ENCODE results near the gene AK4.

Gene AK4

DNA sequence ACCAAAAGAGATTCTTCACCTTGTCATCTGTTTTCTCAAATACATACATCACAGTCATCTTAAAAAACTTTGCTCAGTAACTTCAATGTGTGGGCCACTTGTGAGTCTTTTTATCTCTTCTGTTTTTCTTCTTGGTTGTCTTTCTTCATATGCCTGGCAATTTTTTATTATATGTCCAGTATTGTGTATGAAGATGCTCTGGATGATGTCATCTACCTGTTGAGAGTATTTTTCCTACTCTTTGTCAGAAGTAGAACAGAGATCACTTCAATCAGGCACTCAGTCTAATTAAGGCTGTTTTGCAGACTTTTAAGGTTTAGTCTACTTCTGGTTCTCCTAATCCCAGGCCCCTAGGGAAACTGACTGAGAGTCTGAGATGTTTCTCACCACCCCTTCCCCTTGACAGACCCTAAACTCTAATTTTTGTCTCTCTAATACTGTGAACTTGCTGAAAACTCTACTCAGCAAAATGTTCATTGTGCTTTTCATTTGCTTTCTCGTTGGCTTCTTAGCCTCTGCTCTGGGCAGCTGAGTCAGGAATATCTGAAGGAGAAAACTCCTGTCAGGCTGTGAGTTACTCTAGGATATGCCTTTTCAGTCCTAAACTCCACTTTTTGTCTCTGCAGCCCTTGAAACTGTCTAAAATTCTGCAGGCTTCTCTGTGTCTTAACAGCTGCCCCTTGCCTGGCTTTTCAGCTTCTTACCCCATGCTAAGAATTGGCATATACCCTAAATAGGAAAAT, 128.4 kb downstream of the AK4 start:
- Histone ChIP-seq H3K36me3 (ENCODE audit: insufficient read depth) (no peaks in the 10 kb centered on the region), H3K4me3 (IDR thresholded peaks at IDR 0.05; ENCODE audit: insufficient read depth, low read depth, low read length) (no peak overlapping the region), H3K4me1 (ENCODE audit: low read depth, poor library complexity, severe bottlenecking) (no peaks in the 10 kb centered on the region), H2AFZ (ENCODE audit: low read depth) (no peak overlapping the region), H3K27ac (no peak overlapping the region), H3K79me2 (ENCODE audit: insufficient read depth, low read depth) (no peaks in the 10 kb centered on the region), H3K4me2 (no peak overlapping the region), H3K9ac (no peak overlapping the region), H3K27me3 (ENCODE audit: insufficient read depth, low read depth) (no peaks in the 10 kb centered on the region), H4K20me1 (ENCODE audit: insufficient read depth) (no peaks in the 10 kb centered on the region)
- TF ChIP-seq, protein P1, sequence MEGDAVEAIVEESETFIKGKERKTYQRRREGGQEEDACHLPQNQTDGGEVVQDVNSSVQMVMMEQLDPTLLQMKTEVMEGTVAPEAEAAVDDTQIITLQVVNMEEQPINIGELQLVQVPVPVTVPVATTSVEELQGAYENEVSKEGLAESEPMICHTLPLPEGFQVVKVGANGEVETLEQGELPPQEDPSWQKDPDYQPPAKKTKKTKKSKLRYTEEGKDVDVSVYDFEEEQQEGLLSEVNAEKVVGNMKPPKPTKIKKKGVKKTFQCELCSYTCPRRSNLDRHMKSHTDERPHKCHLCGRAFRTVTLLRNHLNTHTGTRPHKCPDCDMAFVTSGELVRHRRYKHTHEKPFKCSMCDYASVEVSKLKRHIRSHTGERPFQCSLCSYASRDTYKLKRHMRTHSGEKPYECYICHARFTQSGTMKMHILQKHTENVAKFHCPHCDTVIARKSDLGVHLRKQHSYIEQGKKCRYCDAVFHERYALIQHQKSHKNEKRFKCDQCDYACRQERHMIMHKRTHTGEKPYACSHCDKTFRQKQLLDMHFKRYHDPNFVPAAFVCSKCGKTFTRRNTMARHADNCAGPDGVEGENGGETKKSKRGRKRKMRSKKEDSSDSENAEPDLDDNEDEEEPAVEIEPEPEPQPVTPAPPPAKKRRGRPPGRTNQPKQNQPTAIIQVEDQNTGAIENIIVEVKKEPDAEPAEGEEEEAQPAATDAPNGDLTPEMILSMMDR (conservative IDR thresholded peaks at IDR 0.05; ENCODE audit: low read depth, low read length), result no peak

DNA sequence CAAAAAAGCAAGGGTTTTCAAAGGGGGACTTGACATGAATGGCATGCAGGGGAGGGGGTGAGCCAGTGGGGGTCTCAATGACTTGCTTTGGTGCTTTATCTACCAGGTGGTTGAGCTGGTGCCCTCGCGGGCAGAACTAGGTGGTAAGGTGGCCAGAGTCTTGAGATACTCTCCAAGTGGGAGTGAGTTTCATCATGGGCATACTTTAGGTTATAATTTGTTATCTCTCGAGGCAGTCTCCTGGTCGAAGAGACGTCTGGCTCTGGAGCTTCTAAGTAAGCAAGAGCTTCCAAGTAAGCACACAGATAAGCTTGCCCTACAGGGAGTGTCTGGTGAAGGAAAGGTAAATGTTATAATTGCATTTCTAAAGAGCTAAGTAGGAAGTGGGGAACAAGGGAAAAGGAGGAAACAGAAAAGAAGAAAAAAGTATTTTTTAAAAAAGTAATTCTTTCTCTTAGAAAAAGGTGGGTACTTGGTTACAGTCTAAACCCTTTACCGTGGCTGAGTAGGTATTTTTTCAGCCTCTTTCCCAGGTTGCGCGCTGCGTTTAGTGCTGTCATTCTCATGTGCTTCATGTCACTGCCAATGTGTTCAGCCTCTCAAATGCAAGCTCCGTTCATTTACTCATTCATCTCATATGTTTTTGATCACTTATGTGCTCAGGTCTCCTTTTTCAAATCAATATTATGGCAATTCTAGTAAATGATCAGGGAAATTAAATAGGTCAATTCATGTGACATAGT, 129.8 kb downstream of the AK4 start:
- no peaks in the 10 kb centered on the region for H3K27me3 ChIP-seq (ENCODE audit: insufficient read depth, low read depth)
- no peak overlapping the region for H3K4me3 ChIP-seq (IDR thresholded peaks at IDR 0.05; ENCODE audit: insufficient read depth, low read depth, low read length)
- H4K20me1 ChIP-seq (ENCODE audit: insufficient read depth), result no peaks in the 10 kb centered on the region
- H3K4me1 ChIP-seq (ENCODE audit: low read depth, poor library complexity, severe bottlenecking), result no peaks in the 10 kb centered on the region
- no peaks in the 10 kb centered on the region for H3K79me2 ChIP-seq (ENCODE audit: insufficient read depth, low read depth)
- H3K9ac ChIP-seq, result no peak overlapping the region
- no peak overlapping the region for H3K4me2 ChIP-seq
- TF ChIP-seq, protein P1 (conservative IDR thresholded peaks at IDR 0.05; ENCODE audit: low read depth, low read length), result no peak
- no peaks in the 10 kb centered on the region for H3K36me3 ChIP-seq (ENCODE audit: insufficient read depth)
- no peak overlapping the region for H2AFZ ChIP-seq (ENCODE audit: low read depth)
- H3K27ac ChIP-seq, result no peak overlapping the region

DNA sequence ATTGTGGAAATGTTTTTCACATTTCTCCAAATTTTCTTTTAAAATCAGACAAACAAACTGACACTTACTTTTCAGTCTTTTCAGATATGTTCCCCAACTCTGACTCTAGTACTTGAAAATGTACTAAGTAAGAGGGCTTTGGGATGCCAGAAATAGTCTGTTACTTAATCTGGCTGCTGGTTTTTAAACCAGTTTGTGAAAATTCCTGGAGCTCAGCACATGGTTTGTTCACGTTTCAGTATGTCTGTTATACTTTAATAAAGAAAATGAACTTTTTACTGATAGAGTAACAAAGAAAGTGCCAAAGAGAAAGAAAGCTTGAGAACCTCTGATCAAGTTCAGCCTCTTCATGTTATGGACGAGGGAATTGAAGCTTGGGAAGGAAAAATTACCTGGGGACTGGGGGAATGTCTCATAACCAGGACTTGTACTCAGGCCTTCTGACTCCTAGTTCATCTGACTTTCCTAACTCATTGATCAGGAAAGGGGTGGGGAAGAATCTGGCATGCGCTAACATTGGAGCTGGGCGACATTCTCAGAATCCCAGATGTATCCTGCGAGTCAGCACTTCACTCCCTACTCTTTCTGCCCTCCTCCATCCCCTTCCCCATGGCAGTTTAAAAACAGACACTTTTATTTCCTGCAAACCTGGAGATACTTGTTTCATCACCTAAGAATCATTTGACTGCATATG, 130.5 kb downstream of the AK4 start:
- Histone ChIP-seq H3K4me2 (no peak overlapping the region), H2AFZ (ENCODE audit: low read depth) (no peak overlapping the region), H4K20me1 (ENCODE audit: insufficient read depth) (no peaks in the 10 kb centered on the region), H3K4me1 (ENCODE audit: low read depth, poor library complexity, severe bottlenecking) (no peaks in the 10 kb centered on the region), H3K27me3 (ENCODE audit: insufficient read depth, low read depth) (no peaks in the 10 kb centered on the region), H3K36me3 (ENCODE audit: insufficient read depth) (no peaks in the 10 kb centered on the region), H3K9ac (no peak overlapping the region), H3K27ac (no peak overlapping the region), H3K79me2 (ENCODE audit: insufficient read depth, low read depth) (no peaks in the 10 kb centered on the region), H3K4me3 (IDR thresholded peaks at IDR 0.05; ENCODE audit: insufficient read depth, low read depth, low read length) (no peak overlapping the region)
- TF ChIP-seq, protein P1 (conservative IDR thresholded peaks at IDR 0.05; ENCODE audit: low read depth, low read length), result no peak

DNA sequence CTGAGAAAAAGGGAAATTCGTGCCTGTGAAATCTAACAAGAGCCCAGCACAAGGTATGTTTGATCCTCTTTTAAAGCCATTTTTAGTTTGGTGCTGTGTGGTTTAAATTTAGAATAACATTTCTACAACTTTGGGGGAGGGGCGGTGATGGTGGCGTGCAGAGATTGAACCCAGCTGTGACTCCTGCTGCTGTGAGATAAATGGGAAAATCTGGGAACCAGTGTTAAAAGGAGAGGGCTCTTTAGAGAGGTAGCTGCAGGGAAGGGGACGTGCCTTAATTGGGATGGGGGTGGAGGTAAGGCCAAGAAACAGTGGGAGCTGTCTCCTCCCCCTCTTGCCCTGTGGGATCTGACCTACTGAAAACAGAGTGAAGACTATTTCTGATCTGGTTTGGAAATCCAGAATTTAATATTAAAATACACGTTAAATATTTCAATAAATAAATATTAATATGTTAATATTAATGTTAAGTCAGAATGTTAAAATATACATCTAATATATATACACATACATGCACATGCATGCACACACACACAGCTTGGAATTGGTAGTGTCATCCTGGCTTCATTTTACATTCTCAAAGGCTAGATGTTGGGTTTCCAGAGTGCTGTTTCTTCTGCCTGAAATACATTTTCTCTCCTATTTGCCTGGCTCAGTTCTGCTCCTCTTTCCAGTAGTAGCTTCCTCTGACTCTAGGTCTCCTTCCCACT, 131.2 kb downstream of the AK4 start:
- Histone ChIP-seq H3K36me3 (ENCODE audit: insufficient read depth) (no peaks in the 10 kb centered on the region), H4K20me1 (ENCODE audit: insufficient read depth) (no peaks in the 10 kb centered on the region), H3K27me3 (ENCODE audit: insufficient read depth, low read depth) (no peaks in the 10 kb centered on the region), H3K79me2 (ENCODE audit: insufficient read depth, low read depth) (no peaks in the 10 kb centered on the region), H3K9ac (no peak overlapping the region), H3K4me1 (ENCODE audit: low read depth, poor library complexity, severe bottlenecking) (no peaks in the 10 kb centered on the region), H3K4me3 (IDR thresholded peaks at IDR 0.05; ENCODE audit: insufficient read depth, low read depth, low read length) (no peak overlapping the region), H3K4me2 (no peak overlapping the region), H2AFZ (ENCODE audit: low read depth) (no peak overlapping the region), H3K27ac (no peak overlapping the region)
- TF ChIP-seq, protein P1 (conservative IDR thresholded peaks at IDR 0.05; ENCODE audit: low read depth, low read length), result no peak
